Measurements from ENCODE around the gene PRKRIP1. TPM values are rescaled to one million over a fixed set of nuclear protein-coding genes. Genes with fewer than 3 reads are reported as not detected.

Gene PRKRIP1
- total RNA-seq, 4 donors from 2014 or later: 16.1 to 36.6 (median 25.4) TPM

- Histone ChIP-seq H3K27ac (no peak overlapping the region), H3K9me3 (no peaks in the 10 kb centered on the region), H3K4me1 (no peaks in the 10 kb centered on the region), H3K36me3 (no peaks in the 10 kb centered on the region), H3K27me3 (no peaks in the 10 kb centered on the region), H3K4me3 (no peak overlapping the region)
- intact Hi-C loops (cut with DNase I; ENCODE audit: low total_unique reads): no loop called here
- DNase-seq: no peak
- TF ChIP-seq CTCF (IDR thresholded peaks at IDR 0.05): no peak
- no peak for TF ChIP-seq POLR2A (IDR thresholded peaks at IDR 0.05)
Observed at GRCh38 chr7:102455596-102455995, 59.4 kb downstream of the PRKRIP1 start.

GRCh38 chr7:102456327-102456726, 60.2 kb downstream of the PRKRIP1 start:
- Histone ChIP-seq H3K36me3 (no peaks in the 10 kb centered on the region), H3K4me1 (no peaks in the 10 kb centered on the region), H3K4me3 (no peak overlapping the region), H3K27me3 (no peaks in the 10 kb centered on the region), H3K9me3 (no peaks in the 10 kb centered on the region), H3K27ac (no peak overlapping the region)
- no peak for DNase-seq
- TF ChIP-seq CTCF (IDR thresholded peaks at IDR 0.05) (no peak), POLR2A (IDR thresholded peaks at IDR 0.05) (no peak)
- intact Hi-C loops (cut with DNase I; ENCODE audit: low total_unique reads): no loop called here

GRCh38 chr7:102457352-102457924, 61.3 kb downstream of the PRKRIP1 start:
- intact Hi-C loops (cut with DNase I; ENCODE audit: low total_unique reads): no loop called here
- H3K27ac ChIP-seq: no peak overlapping the region
- H3K27me3 ChIP-seq: no peaks in the 10 kb centered on the region
- H3K4me1 ChIP-seq: no peaks in the 10 kb centered on the region
- TF ChIP-seq CTCF (IDR thresholded peaks at IDR 0.05) (no peak), POLR2A (IDR thresholded peaks at IDR 0.05) (no peak)
- no peak overlapping the region for H3K4me3 ChIP-seq
- H3K9me3 ChIP-seq: no peaks in the 10 kb centered on the region
- H3K36me3 ChIP-seq: no peaks in the 10 kb centered on the region
- no peak for DNase-seq

- intact Hi-C loops (cut with DNase I; ENCODE audit: low total_unique reads): no loop called here
- no peaks in the 10 kb centered on the region for H3K36me3 ChIP-seq
- DNase-seq: no peak
- H3K27me3 ChIP-seq: no peaks in the 10 kb centered on the region
- H3K4me1 ChIP-seq: peaks cover 6% of the 10 kb centered on the region in 2 donors
- TF ChIP-seq POLR2A (IDR thresholded peaks at IDR 0.05) (no peak), CTCF (IDR thresholded peaks at IDR 0.05) (no peak)
- H3K4me3 ChIP-seq: no peak overlapping the region
- no peaks in the 10 kb centered on the region for H3K9me3 ChIP-seq
- no peak overlapping the region for H3K27ac ChIP-seq
Observed at GRCh38 chr7:102459221-102459844, 63.2 kb downstream of the PRKRIP1 start.

- intact Hi-C loops (cut with DNase I; ENCODE audit: low total_unique reads): no loop called here
- no peak for DNase-seq
- no peak for TF ChIP-seq CTCF (IDR thresholded peaks at IDR 0.05)
- TF ChIP-seq POLR2A (IDR thresholded peaks at IDR 0.05): no peak
- no peaks in the 10 kb centered on the region for H3K9me3 ChIP-seq
- H3K4me3 ChIP-seq: no peak overlapping the region
- H3K36me3 ChIP-seq: no peaks in the 10 kb centered on the region
- H3K27me3 ChIP-seq: no peaks in the 10 kb centered on the region
- peaks cover 6% of the 10 kb centered on the region in 2 donors for H3K4me1 ChIP-seq
- H3K27ac ChIP-seq: no peak overlapping the region
Observed at GRCh38 chr7:102460467-102460866, 64.3 kb downstream of the PRKRIP1 start.

Data from uterus (tissue), 4 donors.